Spleen (tissue), 11 donors: ENCODE results near the gene NAA15. TPM values are rescaled to one million over a fixed set of nuclear protein-coding genes. Genes with fewer than 3 reads are reported as not detected.

Source experiments
- DNase-seq: peaks from one replicate; pipeline ENCODE4 v3.0.0-alpha.2; 2020
- H3K27ac ChIP-seq, 8 donors: fragments of 200-600 bp; sonication (generic) in 7 of 8; 1 replicate in 4 of 8; 2 replicates in 4 of 8; pipeline versions ENCODE4 v1.5.0 to v1.8.0; 2016 to 2021; ENCODE audit warnings: inconsistent platforms in 4 of 8, mild to moderate bottlenecking in 4 of 8, moderate library complexity in 1 of 8
- H3K27me3 ChIP-seq, 7 donors: fragments of 200-600 bp; sonication (generic) in 6 of 7; replicated peaks in 1 of 7; 1 replicate in 4 of 7; 2 replicates in 3 of 7; pipeline versions ENCODE4 v1.5.0 to v1.8.0; 2016 to 2021; ENCODE audit warnings: inconsistent platforms in 3 of 7, mild to moderate bottlenecking in 1 of 7
- H3K36me3 ChIP-seq, 6 donors: fragments of 200-600 bp; sonication (generic) in 5 of 6; 1 replicate in 4 of 6; 2 replicates in 2 of 6; pipeline versions ENCODE4 v1.5.0 to v1.8.0; 2016 to 2021; ENCODE audit warnings: inconsistent platforms in 2 of 6
- H3K4me1 ChIP-seq, 6 donors: fragments of 200-600 bp; sonication (generic) in 5 of 6; 1 replicate in 3 of 6; 2 replicates in 3 of 6; pipeline versions ENCODE4 v1.5.0 to v1.8.0; 2016 to 2021; ENCODE audit warnings: inconsistent platforms in 3 of 6
- H3K4me3 ChIP-seq, 8 donors: fragments of 200-600 bp; sonication (generic) in 7 of 8; 1 replicate in 4 of 8; 2 replicates in 4 of 8; pipeline versions ENCODE4 v1.5.0 to v1.8.0; 2016 to 2021; ENCODE audit warnings: inconsistent platforms in 4 of 8, mild to moderate bottlenecking in 4 of 8, moderate library complexity in 2 of 8
- H3K9me3 ChIP-seq, 8 donors: fragments of 200-600 bp; sonication (generic) in 7 of 8; 1 replicate in 4 of 8; 2 replicates in 4 of 8; pipeline versions ENCODE4 v1.5.0 to v1.8.0; 2016 to 2021; ENCODE audit warnings: inconsistent platforms in 4 of 8
- CTCF ChIP-seq, 11 experiments: fragments of 200-600 bp in 7 of 11; fragments of 450-650 bp in 4 of 11; sonication (generic) in 4 of 11; IDR thresholded peaks in 8 of 11; conservative IDR thresholded peaks in 3 of 11; 1 replicate in 7 of 11; 2 replicates in 4 of 11; pipeline versions ENCODE4 v1.4.0 to v1.8.0; 2016 to 2021; ENCODE audit warnings: antibody characterized with exemption in 11 of 11, inconsistent platforms in 4 of 11, mild to moderate bottlenecking in 1 of 11
- POLR2A ChIP-seq, 3 donors: fragments of 450-650 bp; IDR thresholded peaks; one replicate each; pipeline ENCODE4 v1.5.1; 2017; ENCODE audit warnings: antibody characterized with exemption in 3 of 3, mild to moderate bottlenecking in 1 of 3
- POLR2AphosphoS5 ChIP-seq, 3 donors: sonication (generic); formaldehyde crosslinking; IDR thresholded peaks; one replicate each; pipeline ENCODE4 v1.5.1; 2017; ENCODE audit warnings: antibody characterized with exemption in 3 of 3
- WGBS, 5 donors: extraction: QIAGEN DNeasy Blood & Tissue Kit in 3 of 5; methylation state at CpG; one replicate each; pipeline versions ENCODE4 v1.1.5 to v1.1.7; 2013 to 2018; 5-methylcytosine and 5-hydroxymethylcytosine counted together
- intact Hi-C: fragments of 100-400 bp; cut with DNase I; formaldehyde crosslinking; loops from one replicate; pipeline ENCODE4 v1.15.0; 2023; ENCODE audit warnings: low total_unique reads
- polyA plus RNA-seq, 3 donors: library from polyadenylated mRNA; stranded (reverse); fragments of 200-250 nt; gene quantifications; one replicate each; pipeline ENCODE4 v1.2.1, GENCODE V29; 2013
- total RNA-seq, 7 donors: library from RNA; depleted of rRNA in 3 of 7; stranded (reverse); fragments of >200 nt in 3 of 7; fragmentation: NEBNext Ultra II Directional in 4 of 7; extraction: Animal tissue kit (Norgen Biotek cat#: 25700) in 4 of 7; gene quantifications; one replicate each; pipeline versions ENCODE4 v1.1.0 to v1.2.1, GENCODE V29; 2016 to 2021
- donor health status: healthy with polysubstance abuse.
- donor health status: DM: no; HTN: no; CAD: no; lungs with moderate emphysema.
- donor health status: DM: no; HTN: no; CAD: no.
- donor health status: Bipolar disorder and iron deficiency.
- donor health status: healthy.
- donor health status: DM: no; HTN: no; CAD: no.
- donor health status: DM: yes; HTN: yes; CAD: no.

NAA15 gene
- total and polyA plus RNA-seq, 10 donors: 5.4 to 66.7 (median 37.8) TPM

DNA sequence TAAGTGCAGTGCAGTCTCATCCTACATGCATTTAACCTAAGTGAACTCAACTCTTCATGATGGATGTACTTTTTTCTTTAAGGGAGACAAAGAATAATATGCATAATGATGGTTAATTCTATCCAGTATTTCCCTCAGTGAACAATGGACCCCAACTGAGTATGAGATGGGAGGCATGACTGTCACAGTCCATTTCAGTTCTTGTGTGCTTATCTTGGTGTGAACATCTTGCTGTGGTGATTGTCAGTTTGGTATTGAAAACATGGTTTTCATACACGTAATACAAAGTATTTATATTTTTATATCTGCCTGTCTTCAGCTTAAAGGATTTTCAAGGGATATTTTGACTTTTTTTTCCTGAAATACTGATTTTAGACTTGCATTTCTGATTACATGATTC lies 72.9 kb downstream of the NAA15 start:
- no peak overlapping the region for H3K27ac ChIP-seq
- no peak for DNase-seq
- 88 to 98% (median 95%) methylated on average over 1 of the region's 1 CpG for WGBS, 5 donors
- intact Hi-C loops: no loop called here
- H3K27me3 ChIP-seq: no peaks in the 10 kb centered on the region
- TF ChIP-seq POLR2A (IDR thresholded peaks at IDR 0.05): no peak
- no peak for TF ChIP-seq CTCF (IDR thresholded peaks at IDR 0.05 in 8 of 11, conservative IDR thresholded peaks at IDR 0.05 in 3 of 11)
- TF ChIP-seq POLR2AphosphoS5 (IDR thresholded peaks at IDR 0.05): no peak
- no peak overlapping the region for H3K4me3 ChIP-seq
- H3K36me3 ChIP-seq: peaks cover 0 to 99% (median 56%) of the 10 kb centered on the region in 6 donors
- no peaks in the 10 kb centered on the region for H3K9me3 ChIP-seq
- H3K4me1 ChIP-seq: no peaks in the 10 kb centered on the region

DNA sequence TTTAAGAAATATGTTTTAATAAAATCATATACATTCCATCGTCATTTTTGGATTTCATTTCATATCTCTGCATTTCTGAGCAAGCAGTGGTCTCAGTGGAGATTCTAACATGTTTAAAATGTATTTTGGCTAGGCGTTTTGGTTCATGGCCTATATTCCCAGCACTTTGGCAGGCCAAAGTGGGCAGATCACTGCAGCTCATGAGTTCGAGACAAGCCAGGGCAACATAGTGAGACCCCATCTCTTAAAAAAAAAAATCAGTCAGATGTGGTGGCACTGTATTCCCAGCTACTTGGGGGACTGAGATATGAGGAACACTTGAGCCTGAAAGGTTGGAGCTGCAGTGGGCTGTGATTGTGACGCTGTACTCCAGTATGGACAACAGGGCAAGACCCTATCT lies 85.1 kb downstream of the NAA15 start:
- H3K27me3 ChIP-seq: no peaks in the 10 kb centered on the region
- intact Hi-C loops: no loop called here
- peaks cover 0 to 97% (median 38%) of the 10 kb centered on the region in 6 donors for H3K36me3 ChIP-seq
- H3K9me3 ChIP-seq: no peaks in the 10 kb centered on the region
- WGBS, 5 donors: 92 to 99% (median 98%) methylated on average over 4 of the region's 4 CpGs
- no peak overlapping the region for H3K27ac ChIP-seq
- TF ChIP-seq CTCF (IDR thresholded peaks at IDR 0.05 in 8 of 11, conservative IDR thresholded peaks at IDR 0.05 in 3 of 11): no peak
- H3K4me3 ChIP-seq: no peak overlapping the region
- no peaks in the 10 kb centered on the region for H3K4me1 ChIP-seq
- no peak for DNase-seq

DNA sequence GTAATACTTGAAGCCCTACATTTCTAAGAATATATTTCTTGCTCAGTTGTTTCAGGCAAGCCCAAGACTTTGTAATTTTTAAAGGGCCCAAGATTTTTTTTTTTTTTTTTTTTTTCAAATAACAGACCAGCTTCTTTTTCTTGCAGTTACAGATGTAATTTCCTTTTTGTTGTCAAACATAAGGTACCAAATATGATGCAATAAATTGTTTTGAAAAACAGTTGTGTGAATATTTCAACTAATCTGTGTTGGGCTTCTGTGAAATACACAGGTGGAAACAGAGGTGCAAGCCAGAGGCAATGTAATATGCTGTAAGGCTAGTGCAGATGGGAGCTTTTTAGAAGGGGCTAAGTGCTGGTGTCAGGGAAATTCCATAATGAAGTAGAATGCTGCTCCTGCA lies 87.8 kb downstream of the NAA15 start:
- TF ChIP-seq POLR2AphosphoS5 (IDR thresholded peaks at IDR 0.05) (no peak), POLR2A (IDR thresholded peaks at IDR 0.05) (no peak), CTCF (IDR thresholded peaks at IDR 0.05 in 8 of 11, conservative IDR thresholded peaks at IDR 0.05 in 3 of 11) (no peak)
- H3K36me3 ChIP-seq: peaks cover 0 to 91% (median 34%) of the 10 kb centered on the region in 6 donors

DNA sequence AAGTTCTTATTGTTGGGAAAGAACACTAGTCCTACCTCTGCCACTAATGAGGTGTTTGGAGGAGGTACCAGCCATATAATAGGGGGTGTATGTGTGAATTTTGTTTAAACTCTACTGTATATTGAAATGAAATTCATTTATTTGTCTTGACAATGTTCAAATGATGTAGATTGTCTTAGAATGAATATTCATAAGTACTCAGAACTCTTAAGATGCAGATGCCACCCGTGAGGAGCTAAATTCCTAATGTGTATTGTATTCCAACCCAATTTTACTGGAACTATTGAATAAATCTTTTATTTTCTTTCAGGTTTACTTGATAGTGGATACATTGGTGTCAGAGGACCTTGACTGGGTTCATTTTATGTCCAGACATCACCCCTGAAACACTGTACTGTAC lies 88.7 kb downstream of the NAA15 start:
- TF ChIP-seq POLR2A (IDR thresholded peaks at IDR 0.05): no peak
- TF ChIP-seq POLR2AphosphoS5 (IDR thresholded peaks at IDR 0.05): no peak
- no peak for TF ChIP-seq CTCF (IDR thresholded peaks at IDR 0.05 in 8 of 11, conservative IDR thresholded peaks at IDR 0.05 in 3 of 11)
- no peak for DNase-seq
- H3K27ac ChIP-seq: no peak overlapping the region
- intact Hi-C loops: no loop called here
- H3K9me3 ChIP-seq: no peaks in the 10 kb centered on the region
- H3K36me3 ChIP-seq: peaks cover 0 to 91% (median 30%) of the 10 kb centered on the region in 6 donors
- H3K4me1 ChIP-seq: no peaks in the 10 kb centered on the region
- WGBS, 5 donors: 93 to 100% (median 97%) methylated on average over 1 of the region's 1 CpG
- H3K4me3 ChIP-seq: no peak overlapping the region
- no peaks in the 10 kb centered on the region for H3K27me3 ChIP-seq

More for the DNA sequence above, 87.8 kb downstream of the NAA15 start:
- no peaks in the 10 kb centered on the region for H3K27me3 ChIP-seq
- DNase-seq: no peak
- no peaks in the 10 kb centered on the region for H3K4me1 ChIP-seq
- no peak overlapping the region for H3K27ac ChIP-seq
- intact Hi-C loops: no loop called here
- H3K4me3 ChIP-seq: no peak overlapping the region
- no peaks in the 10 kb centered on the region for H3K9me3 ChIP-seq
